Mesenteric fat pad (tissue), 1 donor: ENCODE data around the gene ZNF296. TPM values are rescaled to one million over a fixed set of nuclear protein-coding genes. Genes with fewer than 3 reads are reported as not detected.

ENCODE experiments used
- DNase-seq: peaks from one replicate; pipeline ENCODE4 v3.0.0-alpha.2; 2020; ENCODE audit warnings: low spot score
- total RNA-seq: library from RNA; stranded (reverse); fragmentation: NEBNext Ultra II Directional; extraction: Animal tissue kit (Norgen Biotek cat#: 25700); gene quantifications from one replicate; pipeline ENCODE4 v1.2.1, GENCODE V29; 2021
- donor health status: DM: yes; HTN: yes; CAD: no.

Gene ZNF296
- total RNA-seq, 1 donor from 2014 or later = 0.61 TPM

DNA sequence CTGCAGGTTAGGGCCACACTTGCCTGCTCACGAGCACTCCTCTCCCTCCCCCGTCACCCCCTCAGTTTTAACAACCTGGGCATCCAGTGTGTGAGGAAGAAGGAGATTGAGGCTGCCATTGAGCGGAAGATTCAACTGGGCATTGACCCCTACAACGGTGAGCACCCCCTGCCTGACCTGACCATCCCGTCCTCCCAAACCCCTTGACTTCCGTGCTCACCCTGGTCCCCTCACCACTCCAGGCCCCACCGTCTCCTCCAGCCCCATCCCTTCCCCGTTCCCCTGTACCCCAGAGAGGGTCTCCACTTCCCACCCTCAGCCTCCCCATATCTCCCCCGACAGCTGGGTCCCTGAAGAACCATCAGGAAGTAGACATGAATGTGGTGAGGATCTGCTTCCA is 51.0 kb downstream of the ZNF296 start:
- no peak for DNase-seq

- no peak for DNase-seq
Observed at GRCh38 chr19:45023048-45023447, 53.2 kb downstream of the ZNF296 start.

DNA sequence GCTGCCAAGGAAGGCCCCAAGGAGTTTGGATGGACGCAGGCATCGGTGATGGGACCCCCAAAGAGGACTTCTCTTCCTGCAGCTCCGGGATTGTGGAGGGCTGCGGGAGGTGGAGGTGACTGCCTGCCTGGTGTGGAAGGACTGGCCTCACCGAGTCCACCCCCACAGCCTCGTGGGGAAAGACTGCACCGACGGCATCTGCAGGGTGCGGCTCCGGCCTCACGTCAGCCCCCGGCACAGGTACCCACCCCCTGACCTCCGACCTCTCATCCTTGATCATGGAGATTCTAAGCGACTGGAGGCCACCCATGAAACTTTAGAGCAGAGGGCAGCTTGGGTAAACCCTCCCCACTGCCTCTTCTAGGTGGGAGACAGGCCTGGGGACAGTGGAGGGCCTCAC is 54.3 kb downstream of the ZNF296 start:
- no peak for DNase-seq

Other genes starting within 250 kb of the ZNF296 start
- 103 TPM for gene NECTIN2, start 230.2 kb downstream of the ZNF296 start, total RNA-seq
- gene TOMM40, start 185.2 kb downstream of the ZNF296 start, total RNA-seq = 60.5 TPM
- 162 TPM for gene APOE, start 170.7 kb downstream of the ZNF296 start, total RNA-seq
- 32.3 TPM for gene APOC1, start 161.9 kb downstream of the ZNF296 start, total RNA-seq
- not detected for gene APOC4, start 134.2 kb downstream of the ZNF296 start, total RNA-seq
- 1.8 TPM for gene APOC2, start 130.4 kb downstream of the ZNF296 start, total RNA-seq
- gene CLPTM1, start 121.1 kb downstream of the ZNF296 start, total RNA-seq = 109 TPM
- gene RELB, start 75.0 kb downstream of the ZNF296 start, total RNA-seq = 17.7 TPM
- 78.3 TPM for gene CLASRP, start 37.4 kb downstream of the ZNF296 start, total RNA-seq
- gene GEMIN7, start 2.8 kb upstream of the ZNF296 start, total RNA-seq = 18.3 TPM
- gene PPP1R37, start 16.7 kb upstream of the ZNF296 start, total RNA-seq = 22.0 TPM
- not detected for gene NKPD1, start 84.5 kb upstream of the ZNF296 start, total RNA-seq
- gene TRAPPC6A, start 101.8 kb upstream of the ZNF296 start, total RNA-seq = 12.3 TPM
- 8.4 TPM for gene BLOC1S3, start 102.3 kb upstream of the ZNF296 start, total RNA-seq
- 4.8 TPM for gene EXOC3L2, start 168.9 kb upstream of the ZNF296 start, total RNA-seq
- 25.9 TPM for gene MARK4, start 174.8 kb upstream of the ZNF296 start, total RNA-seq
- gene CKM, start 246.4 kb upstream of the ZNF296 start, total RNA-seq = not detected